Urothelium cell line (cell line): ENCODE measurements around the gene TNFAIP6.
A peak's percentile ranks its signal among the peaks of the same experiment; 100 is the strongest.
"Not testable (repeated sequence)": the region's sequence is repeated elsewhere in the genome, so short reads cannot be mapped to it uniquely, and the experiment has no call there.

Source experiments
- DNase-seq: peaks from one replicate; pipeline ENCODE4 v3.0.0; 2011; ENCODE audit warnings: low spot score, mixed read lengths
- FAIRE-seq: peaks from 2 replicates; lab custom pipeline; 2011; peaks lifted over from hg19 to GRCh38; lab: Jason Lieb, UNC

TNFAIP6 gene

DNA sequence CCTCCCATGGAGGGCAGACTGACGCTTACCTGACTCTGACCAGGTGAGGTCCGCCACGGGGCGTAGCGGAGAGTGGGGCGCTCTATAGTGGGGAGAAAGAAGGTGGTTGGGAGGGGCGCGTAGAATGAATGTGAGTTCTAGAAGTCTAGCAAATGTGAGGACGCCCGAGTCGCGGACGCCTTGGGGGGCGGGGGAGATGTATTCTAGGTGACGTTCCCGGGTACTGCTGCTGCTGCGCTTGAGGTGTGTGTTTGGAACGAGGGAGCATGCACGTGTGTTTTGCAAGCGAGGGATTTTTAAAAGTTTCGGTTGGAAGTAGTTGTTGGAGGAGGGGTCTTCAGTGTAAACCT lies 53.1 kb downstream of the TNFAIP6 start:
- FAIRE-seq (no peak), DNase-seq (peak; percentile 40)

DNA sequence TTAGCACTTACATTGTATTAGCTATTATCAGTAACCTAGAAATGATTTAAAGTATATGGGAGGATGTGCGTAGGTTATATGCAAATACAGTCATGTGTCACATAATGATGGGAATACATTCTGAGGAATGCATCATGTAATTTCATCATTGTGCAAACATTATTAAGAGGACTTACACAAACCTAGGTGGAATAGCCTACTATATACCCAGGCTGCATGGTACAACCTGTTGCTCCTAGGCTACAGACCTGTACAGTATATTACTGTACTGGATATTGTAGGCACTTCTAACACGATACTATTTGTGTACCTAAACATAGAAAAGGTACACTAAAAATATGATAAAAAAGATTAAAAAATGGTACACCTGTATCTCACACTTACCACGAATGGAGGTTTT lies 60.3 kb downstream of the TNFAIP6 start:
- FAIRE-seq (no peak), DNase-seq (no peak)

DNA sequence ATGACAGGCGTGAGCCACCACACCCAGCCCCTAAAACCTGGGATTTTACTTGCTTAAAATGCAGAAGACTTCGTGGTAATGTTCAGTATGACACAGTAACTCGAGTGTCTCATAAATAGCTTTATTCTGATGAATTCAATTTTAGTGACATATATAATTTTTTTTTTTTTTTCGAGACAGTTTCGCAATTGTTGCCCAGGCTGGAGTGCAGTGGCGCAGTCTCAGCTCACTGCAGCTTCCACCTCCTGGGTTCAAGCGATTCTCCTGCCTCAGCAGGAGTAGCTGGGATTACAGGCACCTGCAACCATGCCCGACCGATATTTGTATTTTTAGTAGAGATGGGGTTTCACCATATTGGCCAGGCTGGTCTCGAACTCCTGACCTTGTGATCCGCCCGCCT lies 64.3 kb downstream of the TNFAIP6 start:
- FAIRE-seq = not testable (repeated sequence)

DNA sequence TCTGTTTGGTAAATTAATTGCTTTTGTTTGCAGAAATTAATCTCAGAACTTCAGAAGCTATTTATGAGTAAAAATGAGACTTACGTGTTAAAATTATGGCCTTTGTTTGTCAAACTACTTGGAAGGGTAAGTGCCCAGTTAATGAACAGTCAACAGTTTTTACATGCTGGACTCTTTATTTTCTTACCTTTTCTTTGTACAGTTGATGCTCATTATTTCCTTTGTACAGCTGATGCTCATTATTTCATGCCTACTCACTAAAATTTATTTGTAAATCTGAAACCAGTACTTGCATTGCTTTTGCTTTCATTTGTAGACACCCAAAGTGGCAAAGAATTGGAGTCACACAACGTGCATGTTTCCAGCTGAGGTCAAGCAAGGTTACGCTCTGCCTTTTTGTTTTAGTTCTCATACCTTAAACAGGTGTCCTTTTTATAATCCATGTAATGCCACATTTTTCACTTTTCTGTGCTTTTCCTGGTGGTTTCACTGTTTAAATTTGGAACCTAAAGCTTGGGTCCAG lies 65.6 kb downstream of the TNFAIP6 start:
- DNase-seq (no peak), FAIRE-seq (no peak)

More for the DNA sequence above, 64.3 kb downstream of the TNFAIP6 start:
- not testable (repeated sequence) for DNase-seq

DNA sequence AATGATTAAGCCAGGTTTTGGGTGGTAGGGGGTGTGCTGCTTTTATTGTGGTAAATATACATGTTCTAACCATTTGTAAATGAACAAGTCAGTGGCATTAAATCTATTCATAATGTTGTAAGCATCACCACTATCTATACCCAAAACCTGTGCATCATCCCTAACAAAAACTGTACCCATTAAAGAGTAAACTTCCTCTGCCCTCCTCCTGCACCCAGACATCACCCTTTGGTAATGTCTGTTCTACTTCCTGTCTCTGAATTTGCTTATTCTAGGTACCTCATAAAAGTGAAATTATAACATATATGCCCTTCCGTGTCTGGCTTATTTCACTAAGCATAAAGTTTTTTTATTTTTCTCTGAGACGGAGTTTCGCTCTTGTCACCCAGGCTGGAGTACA lies 66.4 kb downstream of the TNFAIP6 start:
- FAIRE-seq (no peak), DNase-seq (no peak)
